Endothelial cell (in vitro differentiated cells): ENCODE measurements around the gene TMEM115. TPM values are rescaled to one million over a fixed set of nuclear protein-coding genes. Genes with fewer than 3 reads are reported as not detected.

Experiments used
- DNase-seq: peaks from one replicate; pipeline ENCODE4 v3.0.0; 2021; ENCODE audit warnings: low spot score
- H3K27ac Mint-ChIP-seq: one replicate; pipeline ENCODE4 v1.8.0; 2021; ENCODE audit warnings: mixed read lengths, inconsistent platforms; ENCODE audit not compliant: unreplicated experiment
- H3K27me3 Mint-ChIP-seq: one replicate; pipeline ENCODE4 v1.8.0; 2021; ENCODE audit warnings: mild to moderate bottlenecking, moderate library complexity, mixed read lengths, inconsistent platforms; ENCODE audit not compliant: unreplicated experiment
- H3K36me3 Mint-ChIP-seq: one replicate; pipeline ENCODE4 v1.8.0; 2021; ENCODE audit warnings: mild to moderate bottlenecking, low read depth, mixed read lengths, inconsistent platforms; ENCODE audit not compliant: unreplicated experiment
- H3K4me1 Mint-ChIP-seq: one replicate; pipeline ENCODE4 v1.8.0; 2021; ENCODE audit warnings: mild to moderate bottlenecking, mixed read lengths, inconsistent platforms; ENCODE audit not compliant: unreplicated experiment
- H3K4me3 Mint-ChIP-seq: one replicate; pipeline ENCODE4 v1.8.0; 2021; ENCODE audit warnings: mild to moderate bottlenecking, mixed read lengths, inconsistent platforms; ENCODE audit not compliant: unreplicated experiment
- H3K9me3 Mint-ChIP-seq: one replicate; pipeline ENCODE4 v1.8.0; 2021; ENCODE audit warnings: mixed read lengths, inconsistent platforms; ENCODE audit not compliant: unreplicated experiment
- CTCF ChIP-seq: fragments of 200-600 bp; sonication (generic); IDR thresholded peaks from one replicate; pipeline ENCODE4 v1.5.0; 2021; ENCODE audit warnings: antibody characterized with exemption; ENCODE audit not compliant: unreplicated experiment
- total RNA-seq: library from RNA; stranded (reverse); fragmentation: NEBNext Ultra II Directional; extraction: Animal tissue kit (Norgen Biotek cat#: 25700); gene quantifications from one replicate; pipeline ENCODE4 v1.2.1, GENCODE V29; 2021; ENCODE audit not compliant: unreplicated experiment

Gene TMEM115
- total RNA-seq, 1 donor from 2014 or later: 44.9 TPM

DNA sequence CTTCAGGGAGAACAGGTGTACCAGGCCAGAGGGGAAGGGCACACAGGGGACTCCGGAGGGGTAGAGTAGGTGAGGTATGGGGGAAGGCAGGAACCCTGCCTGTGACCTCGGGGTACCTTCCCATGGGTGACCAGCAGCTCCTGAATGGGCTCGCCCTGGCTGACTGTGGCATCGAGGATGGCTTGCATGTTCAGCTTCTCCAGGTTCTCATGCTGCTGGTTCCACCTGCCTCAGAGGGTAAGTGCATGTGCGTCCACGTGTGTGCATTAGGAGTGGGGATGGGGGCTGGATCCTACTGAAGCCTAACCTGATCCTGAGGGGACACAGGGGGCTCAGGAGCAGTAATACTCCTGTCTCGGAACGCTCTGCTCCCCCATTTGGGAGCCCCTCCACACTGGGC lies 14.3 kb downstream of the TMEM115 start:
- H3K36me3 Mint-ChIP-seq: peaks cover 2% of the 10 kb centered on the region
- H3K9me3 Mint-ChIP-seq: no peaks in the 10 kb centered on the region
- peaks cover 16% of the 10 kb centered on the region for H3K27me3 Mint-ChIP-seq
- no peak for DNase-seq
- H3K27ac Mint-ChIP-seq: no peak overlapping the region
- H3K4me3 Mint-ChIP-seq: no peak overlapping the region
- TF ChIP-seq CTCF: no peak
- peaks cover 6% of the 10 kb centered on the region for H3K4me1 Mint-ChIP-seq

GRCh38 chr3:50342813-50343633 lies 16.3 kb downstream of the TMEM115 start:
- H3K36me3 Mint-ChIP-seq: peaks cover 10% of the 10 kb centered on the region
- H3K9me3 Mint-ChIP-seq: no peaks in the 10 kb centered on the region
- DNase-seq: no peak
- no peak overlapping the region for H3K4me3 Mint-ChIP-seq
- peaks cover 29% of the 10 kb centered on the region for H3K27me3 Mint-ChIP-seq
- no peak for TF ChIP-seq CTCF
- H3K4me1 Mint-ChIP-seq: peaks cover 20% of the 10 kb centered on the region
- no peak overlapping the region for H3K27ac Mint-ChIP-seq

GRCh38 chr3:50341996-50342650 lies 17.2 kb downstream of the TMEM115 start:
- H3K4me3 Mint-ChIP-seq: no peak overlapping the region
- no peak for DNase-seq
- H3K4me1 Mint-ChIP-seq: peaks cover 21% of the 10 kb centered on the region
- peaks cover 10% of the 10 kb centered on the region for H3K36me3 Mint-ChIP-seq
- H3K27ac Mint-ChIP-seq: no peak overlapping the region
- H3K9me3 Mint-ChIP-seq: no peaks in the 10 kb centered on the region
- no peak for TF ChIP-seq CTCF
- H3K27me3 Mint-ChIP-seq: peaks cover 30% of the 10 kb centered on the region

DNA sequence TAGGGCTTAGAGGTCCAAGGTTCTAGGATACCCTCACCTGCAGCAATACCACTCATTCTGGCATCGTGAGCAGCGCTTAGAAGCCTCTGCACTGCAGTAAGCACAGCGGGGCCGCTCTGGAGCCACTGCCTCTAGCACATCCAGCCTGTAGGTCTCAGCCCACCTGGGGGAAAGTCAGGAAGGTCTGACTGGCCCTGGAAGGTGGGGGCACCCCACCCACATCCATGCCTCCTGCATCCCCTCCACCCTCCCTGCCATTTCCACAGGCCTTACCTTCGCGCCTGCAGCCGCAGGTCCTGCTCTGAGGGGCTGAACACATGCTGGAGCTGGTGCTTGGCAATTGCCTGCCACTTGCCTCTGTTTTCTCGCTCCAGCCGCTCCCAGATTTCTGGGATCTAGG lies 17.8 kb downstream of the TMEM115 start:
- Mint-ChIP-seq H3K27me3 (peaks cover 30% of the 10 kb centered on the region), H3K4me3 (no peak overlapping the region), H3K4me1 (peaks cover 23% of the 10 kb centered on the region), H3K36me3 (peaks cover 10% of the 10 kb centered on the region), H3K27ac (no peak overlapping the region), H3K9me3 (no peaks in the 10 kb centered on the region)
- TF ChIP-seq CTCF: no peak
- DNase-seq: no peak
